Endodermal cell (in vitro differentiated cells): Measurements from ENCODE around the gene TFB2M. TPM values are rescaled to one million over a fixed set of nuclear protein-coding genes. Genes with fewer than 3 reads are reported as not detected.

ENCODE experiments used
- DNase-seq: peaks from one replicate; pipeline ENCODE4 v3.0.0-alpha.2; 2017
- H3K27ac ChIP-seq: 2 replicates; pipeline ENCODE4 v1.5.1; 2013; ENCODE audit warnings: mild to moderate bottlenecking, low read depth, low read length, moderate library complexity
- H3K27me3 ChIP-seq: 2 replicates; pipeline ENCODE4 v1.6.1; 2013; ENCODE audit warnings: mild to moderate bottlenecking, low read length, moderate library complexity; ENCODE audit not compliant: insufficient read depth, control insufficient read depth, poor library complexity, severe bottlenecking
- H3K36me3 ChIP-seq: 2 replicates; pipeline ENCODE4 v1.7.0; 2013; ENCODE audit warnings: mild to moderate bottlenecking, low read length, moderate library complexity; ENCODE audit not compliant: control insufficient read depth, insufficient read depth
- H3K4me1 ChIP-seq: one replicate; pipeline ENCODE4 v1.7.0; 2013; ENCODE audit warnings: low read length; ENCODE audit not compliant: control insufficient read depth, insufficient read depth
- H3K4me3 ChIP-seq: 2 replicates; pipeline ENCODE4 v1.5.1; 2013; ENCODE audit warnings: mild to moderate bottlenecking, low read length, moderate library complexity
- H3K9ac ChIP-seq: 2 replicates; pipeline ENCODE4 v1.6.1; 2013; ENCODE audit warnings: mild to moderate bottlenecking, low read length, moderate library complexity; ENCODE audit not compliant: poor library complexity, severe bottlenecking; ENCODE audit errors: extremely low read depth
- H3K9me3 ChIP-seq: 2 replicates; pipeline ENCODE4 v1.6.1; 2013; ENCODE audit warnings: mild to moderate bottlenecking, low read length, moderate library complexity; ENCODE audit not compliant: control insufficient read depth
- H3K27ac Mint-ChIP-seq: 2 replicates; pipeline ENCODE4 v1.8.0; 2020; ENCODE audit warnings: mixed read lengths
- H3K27me3 Mint-ChIP-seq: 2 replicates; pipeline ENCODE4 v1.8.0; 2021; ENCODE audit warnings: mild to moderate bottlenecking, mixed read lengths; ENCODE audit not compliant: insufficient read depth
- H3K36me3 Mint-ChIP-seq: 2 replicates; pipeline ENCODE4 v1.8.0; 2020; ENCODE audit warnings: low read depth, mixed read lengths
- H3K4me1 Mint-ChIP-seq: 2 replicates; pipeline ENCODE4 v1.8.0; 2020; ENCODE audit warnings: mixed read lengths
- H3K4me3 Mint-ChIP-seq: 2 replicates; pipeline ENCODE4 v1.8.0; 2020; ENCODE audit warnings: mild to moderate bottlenecking, moderate library complexity, mixed read lengths
- H3K9me3 Mint-ChIP-seq: 2 replicates; pipeline ENCODE4 v1.8.0; 2020; ENCODE audit warnings: mild to moderate bottlenecking, mixed read lengths
- CTCF ChIP-seq: fragments of 200-600 bp; sonication (generic); conservative IDR thresholded peaks from 2 replicates; pipeline ENCODE4 v1.5.0; 2021; ENCODE audit warnings: antibody characterized with exemption, mild to moderate bottlenecking
- WGBS, 2 experiments: methylation state at CpG; one replicate each; pipeline versions ENCODE4 v1.1.5 to v1.1.7; 2013; ENCODE audit warnings: missing lambda C conversion rate in 2 of 2, mixed read lengths in 1 of 2; ENCODE audit not compliant: insufficient coverage in 1 of 2, insufficient read length in 1 of 2; 5-methylcytosine and 5-hydroxymethylcytosine counted together
- total RNA-seq, 2 donors: library from RNA; stranded (reverse); fragmentation: NEBNext Ultra II Directional in 1 of 2; extraction: Animal tissue kit (Norgen Biotek cat#: 25700) in 1 of 2; gene quantifications; 2 replicates in 1 of 2; 3 replicates in 1 of 2; pipeline ENCODE4 v1.2.1, GENCODE V29; 2021

Gene TFB2M
- total RNA-seq, 2 donors from 2014 or later: 13.2 to 13.7 TPM

- Histone ChIP-seq H3K27me3 (no peaks in the 10 kb centered on the region), H3K36me3 (no peaks in the 10 kb centered on the region), H3K9me3 (no peaks in the 10 kb centered on the region), H3K27ac (no peak overlapping the region), H3K4me3 (no peak overlapping the region), H3K9ac (no peak overlapping the region), H3K4me1 (no peaks in the 10 kb centered on the region)
- 86 to 100% methylated on average over 1 to 2 of the region's 2 CpGs for WGBS, 2 experiments
- peak overlapping the region; percentile 39 for H3K27ac Mint-ChIP-seq
- TF ChIP-seq CTCF: no peak
- no peaks in the 10 kb centered on the region for H3K27me3 Mint-ChIP-seq
- H3K36me3 Mint-ChIP-seq: peaks cover 6% of the 10 kb centered on the region
- H3K4me1 Mint-ChIP-seq: peaks cover 6% of the 10 kb centered on the region
- H3K4me3 Mint-ChIP-seq: no peak overlapping the region
- no peaks in the 10 kb centered on the region for H3K9me3 Mint-ChIP-seq
- DNase-seq: no peak
These were observed 11.7 kb upstream of the TFB2M start for GRCh38 chr1:246577720-246578106.

- peaks cover 2% of the 10 kb centered on the region for H3K4me1 Mint-ChIP-seq
- H3K9me3 Mint-ChIP-seq: no peaks in the 10 kb centered on the region
- no peak overlapping the region for H3K4me3 ChIP-seq
- no peaks in the 10 kb centered on the region for H3K27me3 ChIP-seq
- no peak overlapping the region for H3K27ac ChIP-seq
- no peaks in the 10 kb centered on the region for H3K36me3 ChIP-seq
- no peaks in the 10 kb centered on the region for H3K4me1 ChIP-seq
- WGBS, 2 experiments: 90 to 100% methylated on average over 3 to 5 of the region's 5 CpGs
- H3K9ac ChIP-seq: no peak overlapping the region
- H3K9me3 ChIP-seq: no peaks in the 10 kb centered on the region
- H3K36me3 Mint-ChIP-seq: peaks cover 6% of the 10 kb centered on the region
- H3K27ac Mint-ChIP-seq: no peak overlapping the region
- TF ChIP-seq CTCF: no peak
- no peak for DNase-seq
- no peaks in the 10 kb centered on the region for H3K27me3 Mint-ChIP-seq
- no peak overlapping the region for H3K4me3 Mint-ChIP-seq
These were observed 11.1 kb upstream of the TFB2M start for GRCh38 chr1:246577082-246577719.

- 90% methylated on average over 3 of the region's 3 CpGs; no CpG with 5 or more reads in 1 of the 2 experiments for WGBS, 2 experiments
- peaks cover 6% of the 10 kb centered on the region for H3K36me3 Mint-ChIP-seq
- no peak overlapping the region for H3K27ac Mint-ChIP-seq
- H3K4me3 ChIP-seq: no peak overlapping the region
- H3K9ac ChIP-seq: no peak overlapping the region
- no peaks in the 10 kb centered on the region for H3K4me1 ChIP-seq
- H3K4me3 Mint-ChIP-seq: no peak overlapping the region
- H3K27ac ChIP-seq: no peak overlapping the region
- H3K36me3 ChIP-seq: no peaks in the 10 kb centered on the region
- TF ChIP-seq CTCF: no peak
- no peak for DNase-seq
- H3K9me3 Mint-ChIP-seq: no peaks in the 10 kb centered on the region
- H3K9me3 ChIP-seq: no peaks in the 10 kb centered on the region
- H3K27me3 ChIP-seq: no peaks in the 10 kb centered on the region
- H3K4me1 Mint-ChIP-seq: no peaks in the 10 kb centered on the region
- no peaks in the 10 kb centered on the region for H3K27me3 Mint-ChIP-seq
These were observed 10.6 kb upstream of the TFB2M start for GRCh38 chr1:246576709-246577032.
